Testis (tissue), 3 donors: Measurements from ENCODE around the gene POLDIP3. TPM values are rescaled to one million over a fixed set of nuclear protein-coding genes. Genes with fewer than 3 reads are reported as not detected.

ENCODE experiments used
- polyA plus RNA-seq: library from polyadenylated mRNA; stranded (reverse); fragments of 350-450 nt; fragmentation: Illumina TruSeq; extraction: RNeasy Lipid Tissue Mini Kit (QIAGEN cat#74804); gene quantifications from one replicate; pipeline ENCODE4 v1.2.3, GENCODE V29; 2014; ENCODE audit warnings: low read depth, low replicate concordance; ENCODE audit not compliant: insufficient read depth
- small RNA-seq, 2 donors: library from RNA; depleted of rRNA; stranded (forward); fragments of <200 nt; gene quantifications; one replicate each; pipeline ENCODE3, GENCODE V24; 2016
- total RNA-seq, 2 donors: library from RNA; depleted of rRNA; stranded (reverse); fragments of >200 nt; gene quantifications; one replicate each; pipeline ENCODE4 v1.2.3, GENCODE V29; 2016

POLDIP3 gene
- total and polyA plus RNA-seq, 3 donors from 2014 or later, result 57.5 to 76.9 (median 60.5) TPM

Small RNA genes within 50 kb of the gene (small RNA-seq; reads per million reads assigned to genes)
- gene RN7SKP80 (0.09 to 0.18 reads per million in 2 donors), gene RNU6-513P (0 reads per million in 2 donors)

Other genes starting within 250 kb of the POLDIP3 start
- 1 to 10 TPM in 1 of 2 donors, under 1 TPM in 1; 0.71 to 1.2 TPM for gene NFAM1, start 182.5 kb downstream of the POLDIP3 start, total RNA-seq
- gene NFAM1, start 182.5 kb downstream of the POLDIP3 start, polyA plus RNA-seq, result 2.8 TPM
- gene RRP7A, start 95.1 kb downstream of the POLDIP3 start, total RNA-seq, result 10 to 100 TPM; 30.8 to 43.3 TPM
- 62.8 TPM for gene RRP7A, start 95.1 kb downstream of the POLDIP3 start, polyA plus RNA-seq
- gene SERHL2, start 60.9 kb downstream of the POLDIP3 start, total RNA-seq, result 1 to 10 TPM; 6.9 to 8.8 TPM
- 11.3 TPM for gene SERHL2, start 60.9 kb downstream of the POLDIP3 start, polyA plus RNA-seq
- under 1 TPM in 1 of 2 donors, not detected in 1; 0.55 TPM for gene ATP5MGL, start 25.7 kb upstream of the POLDIP3 start, total RNA-seq
- gene ATP5MGL, start 25.7 kb upstream of the POLDIP3 start, polyA plus RNA-seq, result not detected
- gene CYB5R3, start 34.5 kb upstream of the POLDIP3 start, total RNA-seq, result 100 to 1,000 TPM; 330 to 484 TPM
- gene CYB5R3, start 34.5 kb upstream of the POLDIP3 start, polyA plus RNA-seq, result 423 TPM
- gene A4GALT, start 106.0 kb upstream of the POLDIP3 start, total RNA-seq, result 10 to 100 TPM; 15.7 to 17.3 TPM
- gene A4GALT, start 106.0 kb upstream of the POLDIP3 start, polyA plus RNA-seq, result 13.5 TPM
- gene ARFGAP3, start 242.4 kb upstream of the POLDIP3 start, total RNA-seq, result 10 to 100 TPM; 50.2 to 54.1 TPM
- gene ARFGAP3, start 242.4 kb upstream of the POLDIP3 start, polyA plus RNA-seq, result 82.9 TPM